Esophagus (tissue), 2 donors: ENCODE data around the gene SEM1. TPM values are rescaled to one million over a fixed set of nuclear protein-coding genes. Genes with fewer than 3 reads are reported as not detected.

Experiments
- H3K27ac ChIP-seq, 2 donors: one replicate each; pipeline ENCODE4 v1.5.1; 2013; ENCODE audit warnings: low read depth in 2 of 2, mild to moderate bottlenecking in 2 of 2, inconsistent platforms in 1 of 2, low read length in 1 of 2, moderate library complexity in 1 of 2
- H3K27me3 ChIP-seq, 2 donors: one replicate each; pipeline ENCODE4 v1.6.1; 2013; ENCODE audit warnings: low read length in 2 of 2, control low read depth in 1 of 2, mild to moderate bottlenecking in 1 of 2; ENCODE audit not compliant: insufficient read depth in 2 of 2, control insufficient read depth in 1 of 2
- H3K36me3 ChIP-seq, 2 donors: one replicate each; pipeline ENCODE4 v1.6.1; 2013; ENCODE audit warnings: low read length in 1 of 2; ENCODE audit not compliant: control insufficient read depth in 2 of 2, insufficient read depth in 2 of 2
- H3K4me1 ChIP-seq, 2 donors: one replicate each; pipeline ENCODE4 v1.6.1; 2013; ENCODE audit warnings: low read length in 1 of 2; ENCODE audit not compliant: control insufficient read depth in 2 of 2, insufficient read depth in 2 of 2
- H3K4me3 ChIP-seq, 2 donors: one replicate each; pipeline ENCODE4 v1.5.1; 2013; ENCODE audit warnings: low read length in 2 of 2, mild to moderate bottlenecking in 2 of 2, low read depth in 1 of 2, moderate library complexity in 1 of 2
- H3K9me3 ChIP-seq, 2 donors: one replicate each; pipeline ENCODE4 v1.6.1; 2013; ENCODE audit warnings: mild to moderate bottlenecking in 2 of 2, low read depth in 1 of 2, low read length in 1 of 2, moderate library complexity in 1 of 2; ENCODE audit not compliant: control insufficient read depth in 2 of 2, insufficient read depth in 1 of 2
- WGBS, 2 donors: extraction: QIAGEN DNeasy Blood & Tissue Kit; methylation state at CpG; one replicate each; pipeline ENCODE4 v1.1.7; 2013; 5-methylcytosine and 5-hydroxymethylcytosine counted together
- polyA plus RNA-seq, 2 donors: library from polyadenylated mRNA; stranded (reverse); fragments of 200-250 nt; gene quantifications; one replicate each; pipeline ENCODE4 v1.2.3, GENCODE V29; 2013
- donor health status: healthy with polysubstance abuse.
- donor health status: Bipolar disorder and iron deficiency.

The SEM1 gene
- polyA plus RNA-seq, 2 donors, result 72.3 to 96.7 TPM

- Histone ChIP-seq H3K4me3 (no peak overlapping the region), H3K27me3 (no peaks in the 10 kb centered on the region), H3K9me3 (no peaks in the 10 kb centered on the region), H3K36me3 (no peaks in the 10 kb centered on the region), H3K27ac (no peak overlapping the region), H3K4me1 (no peaks in the 10 kb centered on the region)
- 98 to 100% methylated on average over 1 of the region's 1 CpG for WGBS, 2 donors
Observed at GRCh38 chr7:96691702-96692101, 17.9 kb downstream of the SEM1 start.

DNA sequence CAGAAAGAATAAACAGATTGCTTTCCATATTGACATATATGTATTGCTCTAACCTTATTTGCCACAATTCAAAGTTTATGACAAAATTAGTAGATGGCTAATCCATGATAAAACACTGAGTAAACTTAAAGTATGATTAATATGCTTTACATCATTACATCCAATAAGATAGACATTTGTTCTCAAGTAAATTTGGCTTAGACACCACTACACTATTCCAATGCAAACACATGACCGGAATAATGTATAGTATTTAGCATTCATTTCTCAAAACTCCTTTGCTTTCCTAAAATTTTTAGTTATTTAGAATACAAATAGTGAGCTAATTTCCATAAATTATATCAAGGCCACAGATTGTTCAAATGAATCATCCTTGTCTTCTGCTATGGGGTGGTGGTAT, 20.2 kb downstream of the SEM1 start:
- no peaks in the 10 kb centered on the region for H3K4me1 ChIP-seq
- H3K27ac ChIP-seq, result no peak overlapping the region
- H3K27me3 ChIP-seq, result no peaks in the 10 kb centered on the region
- no peaks in the 10 kb centered on the region for H3K36me3 ChIP-seq
- no peaks in the 10 kb centered on the region for H3K9me3 ChIP-seq
- whole genome bisulfite sequencing, 2 donors, result 92 to 93% methylated on average over 1 of the region's 1 CpG
- no peak overlapping the region for H3K4me3 ChIP-seq

GRCh38 chr7:96686305-96686704, 23.3 kb downstream of the SEM1 start:
- Histone ChIP-seq H3K27me3 (no peaks in the 10 kb centered on the region), H3K4me3 (no peak overlapping the region), H3K4me1 (no peaks in the 10 kb centered on the region), H3K36me3 (no peaks in the 10 kb centered on the region), H3K27ac (no peak overlapping the region), H3K9me3 (no peaks in the 10 kb centered on the region)

GRCh38 chr7:96685755-96686154, 23.9 kb downstream of the SEM1 start:
- H3K27ac ChIP-seq, result no peak overlapping the region
- H3K9me3 ChIP-seq, result no peaks in the 10 kb centered on the region
- WGBS, 2 donors, result 88 to 90% methylated on average over 1 of the region's 1 CpG
- no peaks in the 10 kb centered on the region for H3K4me1 ChIP-seq
- H3K27me3 ChIP-seq, result no peaks in the 10 kb centered on the region
- no peak overlapping the region for H3K4me3 ChIP-seq
- no peaks in the 10 kb centered on the region for H3K36me3 ChIP-seq

- WGBS, 2 donors, result 70 to 79% methylated on average over 3 of the region's 3 CpGs
- no peaks in the 10 kb centered on the region for H3K4me1 ChIP-seq
- no peak overlapping the region for H3K27ac ChIP-seq
- H3K27me3 ChIP-seq, result no peaks in the 10 kb centered on the region
- no peaks in the 10 kb centered on the region for H3K36me3 ChIP-seq
- no peaks in the 10 kb centered on the region for H3K9me3 ChIP-seq
- H3K4me3 ChIP-seq, result no peak overlapping the region
Observed at GRCh38 chr7:96685353-96685752, 24.3 kb downstream of the SEM1 start.

GRCh38 chr7:96679886-96680285, 29.8 kb downstream of the SEM1 start:
- WGBS, 2 donors, result 90 to 93% methylated on average over 4 of the region's 4 CpGs
- Histone ChIP-seq H3K27ac (no peak overlapping the region), H3K4me3 (no peak overlapping the region), H3K9me3 (no peaks in the 10 kb centered on the region), H3K27me3 (no peaks in the 10 kb centered on the region), H3K4me1 (no peaks in the 10 kb centered on the region), H3K36me3 (no peaks in the 10 kb centered on the region)

DNA sequence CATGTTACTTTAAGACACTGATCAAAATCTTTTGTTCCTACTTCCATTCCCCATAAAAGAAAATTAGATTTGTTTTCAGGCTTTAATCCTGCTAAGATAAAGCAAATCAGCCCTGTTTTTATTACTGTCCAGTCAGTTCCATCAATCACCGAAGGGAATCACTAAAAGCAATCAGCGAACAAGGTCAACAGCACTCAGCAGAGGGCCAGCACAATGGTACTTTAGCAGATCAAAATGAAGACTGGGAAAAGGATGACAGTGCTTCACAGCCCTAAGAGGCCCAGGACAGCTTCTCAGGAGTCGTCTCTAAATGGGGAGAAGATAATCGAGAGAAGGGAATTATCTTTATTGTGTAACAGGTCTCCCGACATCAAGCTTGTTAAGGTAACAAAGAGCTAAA, 32.7 kb downstream of the SEM1 start:
- Histone ChIP-seq H3K27me3 (no peaks in the 10 kb centered on the region), H3K4me1 (no peaks in the 10 kb centered on the region), H3K27ac (no peak overlapping the region), H3K36me3 (peaks cover 0 to 2% of the 10 kb centered on the region in 2 donors), H3K9me3 (no peaks in the 10 kb centered on the region), H3K4me3 (no peak overlapping the region)
- WGBS, 2 donors, result 94% methylated on average over 5 of the region's 5 CpGs

- no peak overlapping the region for H3K27ac ChIP-seq
- WGBS, 2 donors, result 77 to 92% methylated on average over 1 of the region's 1 CpG
- H3K4me3 ChIP-seq, result no peak overlapping the region
- no peaks in the 10 kb centered on the region for H3K27me3 ChIP-seq
- peaks cover 2 to 4% of the 10 kb centered on the region in 2 donors for H3K36me3 ChIP-seq
- H3K4me1 ChIP-seq, result no peaks in the 10 kb centered on the region
- no peaks in the 10 kb centered on the region for H3K9me3 ChIP-seq
Observed at GRCh38 chr7:96675548-96675947, 34.1 kb downstream of the SEM1 start.

DNA sequence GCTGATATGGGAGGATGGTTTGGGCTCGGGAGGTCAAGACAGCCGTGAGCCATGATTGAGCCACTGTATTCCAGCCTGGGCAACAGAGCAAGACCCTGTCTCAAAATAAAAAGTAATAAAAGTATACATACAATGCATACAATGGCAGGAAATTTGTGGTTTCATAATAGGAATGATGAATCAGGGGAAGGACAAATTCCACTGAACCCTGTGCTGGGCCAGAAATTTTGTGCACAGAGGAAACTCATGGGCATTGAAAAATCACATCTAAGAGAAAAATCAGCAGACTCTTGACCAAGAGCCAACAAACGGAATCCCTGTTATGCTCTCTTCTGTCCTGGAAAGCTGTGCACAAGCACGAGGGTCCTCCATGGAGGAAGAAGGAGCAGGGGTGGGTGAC, 35.1 kb downstream of the SEM1 start:
- 89 to 92% methylated on average over 4 of the region's 4 CpGs for WGBS, 2 donors
- Histone ChIP-seq H3K9me3 (no peaks in the 10 kb centered on the region), H3K4me3 (no peak overlapping the region), H3K27me3 (no peaks in the 10 kb centered on the region), H3K36me3 (peaks cover 2 to 4% of the 10 kb centered on the region in 2 donors), H3K4me1 (no peaks in the 10 kb centered on the region), H3K27ac (no peak overlapping the region)

DNA sequence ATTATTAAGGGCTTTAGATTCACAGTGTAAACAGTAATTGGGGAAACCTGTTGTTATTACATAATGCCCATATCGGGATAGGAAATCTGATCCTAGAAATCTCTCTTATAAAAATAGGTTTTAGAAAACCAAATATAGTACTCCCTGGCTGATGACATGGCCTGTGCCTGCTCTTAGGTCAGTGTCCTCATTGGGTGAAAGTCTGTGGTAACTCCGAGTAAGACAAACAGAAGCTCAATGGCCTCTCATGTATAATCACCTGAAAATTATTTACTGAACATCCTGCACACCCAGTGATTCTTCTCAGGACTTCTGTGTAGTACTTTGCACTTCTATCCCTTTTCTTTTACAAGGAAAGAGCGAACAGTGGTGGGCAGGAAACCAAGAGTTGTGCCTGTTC, 37.8 kb downstream of the SEM1 start:
- Histone ChIP-seq H3K27me3 (no peaks in the 10 kb centered on the region), H3K4me3 (no peak overlapping the region), H3K36me3 (peaks cover 2 to 4% of the 10 kb centered on the region in 2 donors), H3K9me3 (no peaks in the 10 kb centered on the region), H3K4me1 (no peaks in the 10 kb centered on the region), H3K27ac (no peak overlapping the region)
- 97% methylated on average over 3 of the region's 3 CpGs for WGBS, 2 donors
